Chondrocyte (in vitro differentiated cells): Measurements from ENCODE around the gene ZNF853. TPM values are rescaled to one million over a fixed set of nuclear protein-coding genes. Genes with fewer than 3 reads are reported as not detected.

ENCODE experiments used
- DNase-seq: peaks from one replicate; pipeline ENCODE4 v3.0.0; 2021; ENCODE audit warnings: mixed read lengths, low spot score
- H3K27ac Mint-ChIP-seq: one replicate; pipeline ENCODE4 v1.8.0; 2021; ENCODE audit warnings: mild to moderate bottlenecking, moderate library complexity, mixed read lengths; ENCODE audit not compliant: unreplicated experiment
- H3K27me3 Mint-ChIP-seq: 2 replicates; pipeline ENCODE4 v1.8.0; 2021; ENCODE audit warnings: low read depth, mixed read lengths
- H3K36me3 Mint-ChIP-seq: 2 replicates; pipeline ENCODE4 v1.8.0; 2021; ENCODE audit warnings: low read depth, mixed read lengths
- H3K4me1 Mint-ChIP-seq: 2 replicates; pipeline ENCODE4 v1.8.0; 2021; ENCODE audit warnings: low read depth, mild to moderate bottlenecking, mixed read lengths
- H3K4me3 Mint-ChIP-seq: one replicate; pipeline ENCODE4 v1.8.0; 2021; ENCODE audit warnings: mild to moderate bottlenecking, moderate library complexity, mixed read lengths; ENCODE audit not compliant: unreplicated experiment
- H3K9me3 Mint-ChIP-seq: 2 replicates; pipeline ENCODE4 v1.8.0; 2021; ENCODE audit warnings: low read depth, mixed read lengths
- CTCF ChIP-seq: fragments of 200-600 bp; sonication (generic); IDR thresholded peaks from 2 replicates; pipeline ENCODE4 v1.5.0; 2021; ENCODE audit warnings: antibody characterized with exemption, mild to moderate bottlenecking, moderate library complexity
- total RNA-seq: library from RNA; stranded (reverse); gene quantifications from 3 replicates; pipeline ENCODE4 v1.2.1, GENCODE V29; 2021

Gene ZNF853
- total RNA-seq, 1 donor from 2014 or later, result 16.2 TPM

- peaks cover 18% of the 10 kb centered on the region for H3K36me3 Mint-ChIP-seq
- no peak overlapping the region for H3K4me3 Mint-ChIP-seq
- H3K9me3 Mint-ChIP-seq, result no peaks in the 10 kb centered on the region
- no peak for TF ChIP-seq CTCF
- peak; percentile 84 for DNase-seq
- H3K27me3 Mint-ChIP-seq, result no peaks in the 10 kb centered on the region
- H3K27ac Mint-ChIP-seq, result no peak overlapping the region
- no peaks in the 10 kb centered on the region for H3K4me1 Mint-ChIP-seq
Measured at GRCh38 chr7:6651851-6652445, 36.5 kb downstream of the ZNF853 start.

DNA sequence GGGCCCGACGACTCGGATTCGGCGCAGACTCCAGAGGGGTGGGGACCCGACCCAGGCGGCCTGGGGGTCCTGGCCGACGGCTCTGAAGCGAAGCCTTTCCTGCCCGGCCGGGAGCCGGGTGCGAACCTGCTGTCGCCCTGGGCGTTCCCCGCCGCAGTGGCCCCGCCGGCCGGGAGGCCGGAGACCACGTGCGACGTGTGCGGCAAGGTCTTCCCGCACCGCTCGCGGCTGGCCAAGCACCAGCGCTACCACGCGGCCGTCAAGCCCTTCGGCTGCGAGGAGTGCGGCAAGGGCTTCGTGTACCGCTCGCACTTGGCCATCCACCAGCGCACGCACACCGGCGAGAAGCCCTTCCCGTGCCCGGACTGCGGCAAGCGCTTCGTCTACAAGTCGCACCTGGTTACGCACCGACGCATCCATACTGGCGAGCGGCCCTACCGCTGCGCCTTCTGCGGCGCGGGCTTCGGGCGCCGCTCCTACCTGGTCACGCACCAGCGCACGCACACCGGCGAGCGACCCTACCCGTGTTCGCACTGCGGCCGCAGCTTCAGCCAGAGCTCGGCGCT is 37.1 kb downstream of the ZNF853 start:
- Mint-ChIP-seq H3K36me3 (peaks cover 18% of the 10 kb centered on the region), H3K27me3 (no peaks in the 10 kb centered on the region), H3K4me1 (no peaks in the 10 kb centered on the region), H3K27ac (no peak overlapping the region), H3K9me3 (no peaks in the 10 kb centered on the region), H3K4me3 (no peak overlapping the region)
- no peak for TF ChIP-seq CTCF
- DNase-seq, result peak; percentile 83

DNA sequence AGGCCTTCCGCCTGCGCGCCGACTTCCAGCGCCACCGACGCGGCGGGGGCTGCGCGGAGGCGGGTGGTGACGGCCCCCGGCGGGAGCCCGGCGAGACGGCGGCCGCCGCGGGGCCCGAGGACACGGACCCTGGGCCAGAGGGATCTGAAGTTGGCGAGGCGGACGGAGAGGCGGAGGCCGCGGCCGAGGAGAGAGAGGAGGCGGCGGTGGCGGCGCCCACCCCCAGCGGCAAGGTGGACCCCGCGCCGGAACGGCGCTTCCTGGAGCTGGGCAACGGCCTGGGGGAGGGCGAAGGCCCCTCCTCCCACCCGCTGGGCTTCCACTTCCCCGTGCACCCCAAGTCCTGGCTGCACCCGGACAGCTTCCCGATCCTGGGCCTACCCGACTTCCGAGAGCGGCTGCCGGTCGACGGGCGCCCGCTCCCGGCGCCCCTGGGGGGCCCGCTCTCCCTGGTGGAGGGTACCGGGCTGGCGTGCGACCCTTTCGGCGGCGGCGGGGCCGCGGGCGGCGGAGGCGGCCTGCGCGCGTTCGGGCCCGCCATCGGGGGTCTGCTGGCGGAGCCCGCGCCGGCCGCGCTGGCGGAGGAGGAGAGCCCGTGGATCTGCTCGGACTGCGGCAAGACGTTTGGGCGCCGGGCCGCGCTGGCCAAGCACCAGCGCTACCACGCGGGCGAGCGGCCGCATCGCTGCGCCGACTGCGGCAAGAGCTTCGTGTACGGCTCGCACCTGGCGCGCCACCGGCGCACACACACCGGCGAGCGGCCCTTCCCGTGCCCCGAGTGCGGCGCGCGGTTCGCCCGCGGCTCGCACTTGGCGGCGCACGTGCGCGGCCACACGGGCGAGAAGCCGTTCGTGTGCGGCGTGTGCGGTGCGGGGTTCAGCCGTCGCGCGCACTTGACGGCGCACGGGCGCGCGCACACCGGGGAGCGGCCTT is 37.9 kb downstream of the ZNF853 start:
- Mint-ChIP-seq H3K27me3 (no peaks in the 10 kb centered on the region), H3K4me1 (no peaks in the 10 kb centered on the region), H3K36me3 (peaks cover 18% of the 10 kb centered on the region), H3K27ac (no peak overlapping the region), H3K9me3 (no peaks in the 10 kb centered on the region), H3K4me3 (no peak overlapping the region)
- DNase-seq, result peak; percentile 73
- TF ChIP-seq CTCF, result no peak

DNA sequence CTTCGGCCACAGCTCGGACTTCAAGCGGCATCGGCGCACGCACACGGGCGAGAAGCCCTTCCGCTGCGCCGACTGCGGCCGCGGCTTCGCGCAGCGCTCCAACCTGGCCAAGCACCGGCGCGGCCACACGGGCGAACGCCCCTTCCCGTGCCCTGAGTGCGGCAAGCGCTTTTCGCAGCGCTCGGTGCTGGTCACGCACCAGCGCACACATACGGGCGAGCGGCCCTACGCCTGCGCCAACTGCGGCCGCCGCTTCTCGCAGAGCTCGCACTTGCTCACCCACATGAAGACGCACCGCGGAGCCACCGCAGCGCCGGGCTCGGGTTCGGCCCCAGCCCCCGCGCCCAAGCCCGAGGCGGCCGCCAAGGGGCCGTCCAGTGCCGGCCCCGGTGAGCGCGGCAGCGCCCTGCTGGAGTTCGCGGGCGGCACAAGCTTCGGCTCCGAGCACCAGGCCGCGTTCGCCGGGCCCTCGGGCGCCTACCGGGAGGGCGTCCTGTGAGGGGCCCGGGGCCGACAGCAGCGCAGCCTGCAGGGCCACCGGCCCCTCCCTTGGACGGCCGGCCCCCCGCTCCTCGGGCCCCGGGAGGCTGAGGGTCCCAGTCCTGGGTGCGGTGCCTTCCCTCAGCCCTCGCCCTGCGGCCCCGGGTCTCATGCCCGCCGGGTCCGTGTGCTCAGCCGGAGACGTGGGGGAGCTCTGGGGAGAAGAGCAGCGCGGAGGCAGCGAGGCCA is 38.9 kb downstream of the ZNF853 start:
- H3K4me3 Mint-ChIP-seq, result no peak overlapping the region

More for the DNA sequence above, 38.9 kb downstream of the ZNF853 start:
- no peak for DNase-seq
- no peak for TF ChIP-seq CTCF
- no peaks in the 10 kb centered on the region for H3K9me3 Mint-ChIP-seq
- no peak overlapping the region for H3K27ac Mint-ChIP-seq
- no peaks in the 10 kb centered on the region for H3K27me3 Mint-ChIP-seq
- H3K36me3 Mint-ChIP-seq, result peaks cover 18% of the 10 kb centered on the region
- no peaks in the 10 kb centered on the region for H3K4me1 Mint-ChIP-seq
